ENCODE results near the gene EXOSC1.
"Not testable (repeated sequence)": the region's sequence is repeated elsewhere in the genome, so short reads cannot be mapped to it uniquely, and the experiment has no call there.

GRCh38 chr10:97423757-97424098 lies 22.1 kb downstream of the EXOSC1 start:
- not testable (repeated sequence) for TF ChIP-seq CTCF, POLR2A, EP300 (IDR thresholded peaks at IDR 0.05)

Measured in sigmoid colon (tissue), 4 donors.